GOT3 (cell line): Measurements from ENCODE around the gene CMTM8.

Source experiments
- DNase-seq: peaks from one replicate; lab custom pipeline; 2025; ENCODE audit warnings: mixed read lengths; lab: John Stamatoyannopoulos, UW

CMTM8 gene

GRCh38 chr3:32280262-32280910 is 41.9 kb downstream of the CMTM8 start:
- DNase-seq: no peak

GRCh38 chr3:32281570-32282106 is 43.2 kb downstream of the CMTM8 start:
- DNase-seq: no peak

GRCh38 chr3:32282578-32283154 is 44.2 kb downstream of the CMTM8 start:
- DNase-seq: no peak

- no peak for DNase-seq
These were observed 44.8 kb downstream of the CMTM8 start for GRCh38 chr3:32283304-32283703.

GRCh38 chr3:32284443-32285212 is 46.1 kb downstream of the CMTM8 start:
- DNase-seq: no peak

GRCh38 chr3:32285891-32286290 is 47.4 kb downstream of the CMTM8 start:
- no peak for DNase-seq

- DNase-seq: no peak
These were observed 50.3 kb downstream of the CMTM8 start for GRCh38 chr3:32288819-32289218.

GRCh38 chr3:32290619-32291018 is 52.1 kb downstream of the CMTM8 start:
- DNase-seq: no peak

GRCh38 chr3:32292085-32292796 is 53.8 kb downstream of the CMTM8 start:
- DNase-seq: no peak

- DNase-seq: no peak
These were observed 55.4 kb downstream of the CMTM8 start for GRCh38 chr3:32293903-32294302.

GRCh38 chr3:32296251-32297204 is 58.0 kb downstream of the CMTM8 start:
- no peak for DNase-seq

- DNase-seq: no peak
These were observed 58.9 kb downstream of the CMTM8 start for GRCh38 chr3:32297366-32297765.

- no peak for DNase-seq
These were observed 62.9 kb downstream of the CMTM8 start for GRCh38 chr3:32301426-32301825.

- DNase-seq: no peak
These were observed 64.3 kb downstream of the CMTM8 start for GRCh38 chr3:32302601-32303398.

- no peak for DNase-seq
These were observed 64.9 kb downstream of the CMTM8 start for GRCh38 chr3:32303399-32303747.

- DNase-seq: no peak
These were observed 65.7 kb downstream of the CMTM8 start for GRCh38 chr3:32303977-32304881.

GRCh38 chr3:32305361-32305876 is 66.9 kb downstream of the CMTM8 start:
- DNase-seq: no peak

- DNase-seq: no peak
These were observed 67.6 kb downstream of the CMTM8 start for GRCh38 chr3:32306072-32306471.

- no peak for DNase-seq
These were observed 69.1 kb downstream of the CMTM8 start for GRCh38 chr3:32307591-32307990.
